Heart left ventricle (tissue), 13 donors: ENCODE data around the gene CERS1.
A peak's percentile ranks its signal among the peaks of the same experiment; 100 is the strongest.

Experiments
- CTCF ChIP-seq, 12 donors: fragments of 200-600 bp; sonication (generic) in 4 of 12; IDR thresholded peaks; one replicate each; pipeline versions ENCODE4 v1.5.0 to v1.8.0; 2018 to 2022; ENCODE audit warnings: antibody characterized with exemption in 12 of 12, mild to moderate bottlenecking in 5 of 12
- POLR2A ChIP-seq, 2 donors: fragments of 450-650 bp; IDR thresholded peaks; one replicate each; pipeline ENCODE4 v1.6.1; 2017; ENCODE audit warnings: antibody characterized with exemption in 2 of 2, mild to moderate bottlenecking in 2 of 2, moderate library complexity in 2 of 2
- donor health status: ischemic (EF 13 %, LVEDD 7.1; RV severe dilation, severe dysfunction).
- donor health status: DM: no; HTN: yes; CAD: no.
- donor health status: DM: no; HTN: no; CAD: no.
- donor health status: ischemic (EF 25% LVEDD 6.9; RV normal size, moderate dysfunction).
- donor health status: ischemic (EF 25% LVEDD 5.7; RV mildly dilated, moderate dysfunction).
- donor health status: ischemic (EF 35%, LVEDD 5.7; RV mildly dilated, moderate dysfunction).
- donor health status: nonischemic (EF 11% LVEDD 7.7; RV severe dilation, severe dysfunction).
- donor health status: DM: yes; HTN: yes; CAD: no.
- donor health status: PGD.
- donor health status: ischemic (EF 29% LVEDD 5.4; RV normal size, mild dysfunction).
- donor health status: nonischemic (EF 23%, LVEDD 6.1; RV moderate dilation, normal function).

GRCh38 chr19:18865973-18866799 lies 29.8 kb downstream of the CERS1 start:
- TF ChIP-seq CTCF (IDR thresholded peaks at IDR 0.05) (peak; percentile 94 to 100 (median 98)), POLR2A (IDR thresholded peaks at IDR 0.05) (peak in 1 of 2 donors; percentile 9)
